DND-41 (cell line): Measurements from ENCODE around the gene FBXO3.

Experiments used
- CTCF ChIP-seq: IDR thresholded peaks from 2 replicates; pipeline ENCODE4 v1.5.1; 2012; ENCODE audit warnings: borderline replicate concordance, low read length, moderate library complexity, mild to moderate bottlenecking; ENCODE audit not compliant: poor library complexity, severe bottlenecking; ENCODE audit errors: extremely low read depth
- EZH2 ChIP-seq: IDR thresholded peaks from 3 replicates; pipeline ENCODE4 v1.6.1; 2012; ENCODE audit warnings: borderline replicate concordance, low read depth, mild to moderate bottlenecking, moderate library complexity, low read length, inconsistent platforms; ENCODE audit not compliant: severe bottlenecking

GRCh38 chr11:33706546-33706945, 67.8 kb downstream of the FBXO3 start:
- TF ChIP-seq CTCF (no peak), EZH2 (no peak)
